ENCODE data around the gene TYW1B.
"Not testable (repeated sequence)": the region's sequence is repeated elsewhere in the genome, so short reads cannot be mapped to it uniquely, and the experiment has no call there.

GRCh38 chr7:72536038-72536437 is 292.0 kb downstream of the TYW1B start:
- TF ChIP-seq CTCF, POLR2A, POLR2AphosphoS5 (IDR thresholded peaks at IDR 0.05): not testable (repeated sequence)

Measured in gastroesophageal sphincter (tissue), 3 donors.